HEK293 (cell line): ENCODE data around the gene CSNK1G3.

ENCODE experiments used
- CTCF ChIA-PET: fragments of 350-600 bp; formaldehyde crosslinking; extraction: SDS; loops from one replicate; lab custom pipeline; 2021; ENCODE audit warnings: antibody characterized with exemption; lab: Yijun Ruan, JAX
- POLR2A ChIA-PET: fragments of 300-600 bp; formaldehyde crosslinking; extraction: SDS; loops from one replicate; lab custom pipeline; 2020; ENCODE audit warnings: antibody characterized with exemption, inconsistent platforms; lab: Yijun Ruan, JAX
- H3K27ac ChIP-seq: fragments of 200-500 bp; sonication (Bioruptor generic); 2 replicates; pipeline ENCODE4 v1.5.1; 2014; ENCODE audit warnings: low read depth, low read length, control low read depth, inconsistent platforms; ENCODE audit errors: extremely low read depth
- H3K36me3 ChIP-seq, 2 experiments: fragments of 200-500 bp in 1 of 2; sonication (Bioruptor generic) in 1 of 2; 1 replicate in 1 of 2; 2 replicates in 1 of 2; pipeline ENCODE4 v1.5.1; 2014 to 2017; ENCODE audit warnings: inconsistent platforms in 2 of 2, low read length in 2 of 2; ENCODE audit not compliant: control insufficient read depth in 2 of 2, insufficient read depth in 1 of 2
- H3K4me1 ChIP-seq: fragments of 200-500 bp; sonication (Bioruptor generic); 2 replicates; pipeline ENCODE4 v1.5.1; 2014; ENCODE audit warnings: mild to moderate bottlenecking, low read length, inconsistent platforms; ENCODE audit not compliant: control insufficient read depth, insufficient read depth
- H3K4me3 ChIP-seq: 2 replicates; pipeline ENCODE4 v1.5.1; 2011; ENCODE audit warnings: low read depth, mild to moderate bottlenecking, control low read depth, low read length, moderate library complexity
- H3K9me3 ChIP-seq: fragments of 200-500 bp; sonication (Bioruptor generic); 2 replicates; pipeline ENCODE4 v1.5.1; 2014; ENCODE audit warnings: low read depth, low read length, inconsistent platforms; ENCODE audit not compliant: control insufficient read depth, insufficient read depth
- BCL6B ChIP-seq: fragments of 450-650 bp; formaldehyde crosslinking; IDR thresholded peaks from 2 replicates; pipeline ENCODE4 v1.5.1; 2017; ENCODE audit warnings: missing biosample characterization, missing genetic modification characterization
- EGR2 ChIP-seq: fragments of 450-650 bp; formaldehyde crosslinking; IDR thresholded peaks from 2 replicates; pipeline ENCODE4 v1.5.1; 2016; ENCODE audit warnings: low read depth, missing biosample characterization, missing genetic modification characterization
- HOXA7 ChIP-seq: sonication (generic); formaldehyde crosslinking; IDR thresholded peaks from 2 replicates; pipeline ENCODE4 v1.8.1; 2022; ENCODE audit warnings: missing genetic modification reagents, borderline replicate concordance
- KLF16 ChIP-seq: fragments of 450-650 bp; formaldehyde crosslinking; IDR thresholded peaks from 2 replicates; pipeline ENCODE4 v1.5.1; 2017; ENCODE audit warnings: missing biosample characterization, missing genetic modification characterization
- SP2 ChIP-seq: fragments of 450-650 bp; formaldehyde crosslinking; IDR thresholded peaks from 2 replicates; pipeline ENCODE4 v1.5.1; 2016; ENCODE audit warnings: missing biosample characterization, missing genetic modification characterization
- ZBTB10 ChIP-seq: fragments of 450-650 bp; formaldehyde crosslinking; IDR thresholded peaks from 2 replicates; pipeline ENCODE4 v1.5.1; 2016; ENCODE audit warnings: missing biosample characterization, missing genetic modification characterization
- ZIC2 ChIP-seq: fragments of 450-650 bp; formaldehyde crosslinking; IDR thresholded peaks from 2 replicates; pipeline ENCODE4 v1.5.1; 2016; ENCODE audit warnings: missing biosample characterization, missing genetic modification characterization
- ZNF140 ChIP-seq: fragments of 450-650 bp; formaldehyde crosslinking; IDR thresholded peaks from 2 replicates; pipeline ENCODE4 v1.5.1; 2016; ENCODE audit warnings: missing biosample characterization, missing genetic modification characterization
- ZNF16 ChIP-seq: fragments of 450-650 bp; formaldehyde crosslinking; IDR thresholded peaks from 2 replicates; pipeline ENCODE4 v1.5.1; 2016; ENCODE audit warnings: low read depth, missing biosample characterization, missing genetic modification characterization
- ZNF239 ChIP-seq: fragments of 450-650 bp; formaldehyde crosslinking; IDR thresholded peaks from 2 replicates; pipeline ENCODE4 v1.5.1; 2016; ENCODE audit warnings: missing biosample characterization, missing genetic modification characterization
- ZNF24 ChIP-seq: fragments of 450-650 bp; formaldehyde crosslinking; IDR thresholded peaks from 2 replicates; pipeline ENCODE4 v1.5.1; 2016; ENCODE audit warnings: missing biosample characterization, missing genetic modification characterization
- ZNF26 ChIP-seq: fragments of 450-650 bp; formaldehyde crosslinking; IDR thresholded peaks from 2 replicates; pipeline ENCODE4 v1.5.1; 2016; ENCODE audit warnings: missing biosample characterization, missing genetic modification characterization
- ZNF266 ChIP-seq: fragments of 450-650 bp; formaldehyde crosslinking; IDR thresholded peaks from 2 replicates; pipeline ENCODE4 v1.5.1; 2016; ENCODE audit warnings: missing biosample characterization, missing genetic modification characterization, low read depth
- ZNF394 ChIP-seq: fragments of 450-650 bp; formaldehyde crosslinking; IDR thresholded peaks from 2 replicates; pipeline ENCODE4 v1.5.1; 2016; ENCODE audit warnings: missing biosample characterization, missing genetic modification characterization, mild to moderate bottlenecking, moderate library complexity, borderline replicate concordance
- ZNF398 ChIP-seq: fragments of 450-650 bp; formaldehyde crosslinking; IDR thresholded peaks from 2 replicates; pipeline ENCODE4 v1.5.1; 2017; ENCODE audit warnings: missing biosample characterization, missing genetic modification characterization
- ZNF510 ChIP-seq: fragments of 450-650 bp; formaldehyde crosslinking; IDR thresholded peaks from 2 replicates; pipeline ENCODE4 v1.5.1; 2018; ENCODE audit warnings: mild to moderate bottlenecking, missing genetic modification characterization, missing biosample characterization; ENCODE audit not compliant: insufficient replicate concordance
- ZNF544 ChIP-seq: fragments of 450-650 bp; formaldehyde crosslinking; IDR thresholded peaks from 2 replicates; pipeline ENCODE4 v1.5.0; 2017; ENCODE audit warnings: missing biosample characterization, missing genetic modification characterization
- ZNF624 ChIP-seq: fragments of 450-650 bp; formaldehyde crosslinking; IDR thresholded peaks from 2 replicates; pipeline ENCODE4 v1.5.1; 2017; ENCODE audit warnings: missing biosample characterization, missing genetic modification characterization
- ZNF645 ChIP-seq: fragments of 450-650 bp; formaldehyde crosslinking; IDR thresholded peaks from 2 replicates; pipeline ENCODE4; 2016; ENCODE audit warnings: missing biosample characterization, missing genetic modification characterization
- ZNF670 ChIP-seq: fragments of 450-650 bp; formaldehyde crosslinking; IDR thresholded peaks from 2 replicates; pipeline ENCODE4 v1.5.1; 2016; ENCODE audit warnings: missing biosample characterization, missing genetic modification characterization, low read depth

CSNK1G3 gene

GRCh38 chr5:123558762-123559433 lies 46.9 kb downstream of the CSNK1G3 start:
- POLR2A ChIA-PET = no interaction called here
- Histone ChIP-seq H3K27ac (no peak overlapping the region), H3K4me3 (no peak overlapping the region), H3K4me1 (no peaks in the 10 kb centered on the region), H3K9me3 (no peaks in the 10 kb centered on the region)
- CTCF ChIA-PET = no interaction called here
- TF ChIP-seq ZBTB10 (no peak), ZNF394 (tag by site-specific recombination) (no peak), ZIC2 (tag by site-specific recombination) (no peak), ZNF398 (no peak), ZNF140 (tag by site-specific recombination) (no peak), HOXA7 (no peak), ZNF645 (tag by site-specific recombination) (no peak), ZNF16 (no peak), ZNF544 (tag by site-specific recombination) (no peak), ZNF24 (tag by site-specific recombination) (no peak), ZNF670 (tag by site-specific recombination) (no peak), SP2 (tag by site-specific recombination) (no peak), EGR2 (tag by site-specific recombination) (no peak), KLF16 (tag by site-specific recombination) (no peak), BCL6B (tag by site-specific recombination) (no peak), ZNF239 (tag by site-specific recombination) (no peak), ZNF624 (tag by site-specific recombination) (no peak), ZNF510 (no peak), ZNF26 (tag by site-specific recombination) (no peak), ZNF266 (tag by site-specific recombination) (no peak)
- TF ChIP-seq, all 188 proteins: peak for 0
- no peaks in the 10 kb centered on the region for H3K36me3 ChIP-seq
